Trophoblast cell (in vitro differentiated cells and primary cell): ENCODE results near the gene ODC1.

Experiments used
- DNase-seq, 2 donors: peaks; one replicate each; pipeline ENCODE4 v3.0.0-alpha.2; 2016
- H2AFZ ChIP-seq: 2 replicates; pipeline ENCODE4 v1.6.1; 2013; ENCODE audit warnings: low read length, moderate library complexity, mild to moderate bottlenecking; ENCODE audit not compliant: insufficient read depth, poor library complexity
- H2AK5ac ChIP-seq: 2 replicates; pipeline ENCODE4 v1.6.1; 2013; ENCODE audit warnings: mild to moderate bottlenecking, low read length
- H2BK120ac ChIP-seq: 2 replicates; pipeline ENCODE4 v1.6.1; 2013; ENCODE audit warnings: low read length, mild to moderate bottlenecking, moderate library complexity; ENCODE audit not compliant: insufficient read depth, poor library complexity
- H2BK12ac ChIP-seq: 2 replicates; pipeline ENCODE4 v1.6.1; 2013; ENCODE audit warnings: mild to moderate bottlenecking, low read length, moderate library complexity
- H2BK5ac ChIP-seq: 2 replicates; pipeline ENCODE4 v1.6.1; 2013; ENCODE audit warnings: low read length, low read depth, moderate library complexity, mild to moderate bottlenecking; ENCODE audit not compliant: poor library complexity
- H3K14ac ChIP-seq: 2 replicates; pipeline ENCODE4 v1.6.1; 2013; ENCODE audit warnings: mild to moderate bottlenecking, low read length
- H3K18ac ChIP-seq: 2 replicates; pipeline ENCODE4 v1.6.1; 2013; ENCODE audit warnings: mild to moderate bottlenecking, low read length
- H3K23ac ChIP-seq: 2 replicates; pipeline ENCODE4 v1.6.1; 2013; ENCODE audit warnings: low read length
- H3K27ac ChIP-seq: 2 replicates; pipeline ENCODE4 v1.5.1; 2013; ENCODE audit warnings: low read depth, mild to moderate bottlenecking, inconsistent platforms, low read length, moderate library complexity
- H3K27me3 ChIP-seq: 2 replicates; pipeline ENCODE4 v1.6.1; 2013; ENCODE audit warnings: inconsistent platforms, mild to moderate bottlenecking, low read length, moderate library complexity; ENCODE audit not compliant: insufficient read depth
- H3K36me3 ChIP-seq, 2 experiments: 1 replicate in 1 of 2; 2 replicates in 1 of 2; pipeline ENCODE4 v1.6.1; 2013; ENCODE audit warnings: low read length in 2 of 2, mild to moderate bottlenecking in 2 of 2, moderate library complexity in 1 of 2; ENCODE audit not compliant: insufficient read depth in 2 of 2, control insufficient read depth in 1 of 2
- H3K4ac ChIP-seq: 2 replicates; pipeline ENCODE4 v1.6.1; 2013; ENCODE audit warnings: low read depth, mild to moderate bottlenecking, low read length, moderate library complexity
- H3K4me1 ChIP-seq, 2 experiments: 1 replicate in 1 of 2; 2 replicates in 1 of 2; pipeline ENCODE4 v1.6.1; 2013; ENCODE audit warnings: low read length in 2 of 2, mild to moderate bottlenecking in 2 of 2, moderate library complexity in 1 of 2; ENCODE audit not compliant: insufficient read depth in 2 of 2, control insufficient read depth in 1 of 2
- H3K4me2 ChIP-seq: 2 replicates; pipeline ENCODE4 v1.6.1; 2013; ENCODE audit warnings: inconsistent platforms, mild to moderate bottlenecking, low read length, moderate library complexity
- H3K4me3 ChIP-seq: 2 replicates; pipeline ENCODE4 v1.5.1; 2013; ENCODE audit warnings: mild to moderate bottlenecking, low read depth, low read length, inconsistent platforms
- H3K79me1 ChIP-seq: one replicate; pipeline ENCODE4 v1.6.1; 2013; ENCODE audit warnings: low read length
- H3K79me2 ChIP-seq: 2 replicates; pipeline ENCODE4 v1.6.1; 2013; ENCODE audit warnings: low read length, mild to moderate bottlenecking; ENCODE audit not compliant: control insufficient read depth, insufficient read depth, poor library complexity
- H3K9ac ChIP-seq: 2 replicates; pipeline ENCODE4 v1.6.1; 2013; ENCODE audit warnings: mild to moderate bottlenecking, low read length
- H3K9me3 ChIP-seq: 2 replicates; pipeline ENCODE4 v1.6.1; 2013; ENCODE audit warnings: low read depth, mild to moderate bottlenecking, control low read depth, inconsistent platforms, low read length; ENCODE audit not compliant: insufficient read depth
- H4K12ac ChIP-seq: 2 replicates; pipeline ENCODE4 v1.6.1; 2013; ENCODE audit warnings: low read depth, mild to moderate bottlenecking, low read length, moderate library complexity
- H4K8ac ChIP-seq: 2 replicates; pipeline ENCODE4 v1.6.1; 2013; ENCODE audit warnings: low read depth, mild to moderate bottlenecking, low read length, moderate library complexity
- H4K91ac ChIP-seq: one replicate; pipeline ENCODE4 v1.6.1; 2013; ENCODE audit warnings: low read depth, mild to moderate bottlenecking, low read length, moderate library complexity
- WGBS: extraction: QIAGEN DNeasy Blood & Tissue Kit; methylation state at CpG from one replicate; pipeline ENCODE4 v1.1.7; 2013; ENCODE audit warnings: missing lambda C conversion rate; ENCODE audit not compliant: insufficient read length, insufficient coverage; ENCODE audit errors: extremely low coverage; 5-methylcytosine and 5-hydroxymethylcytosine counted together

The ODC1 gene

GRCh38 chr2:10399358-10399757 is 48.8 kb downstream of the ODC1 start:
- Histone ChIP-seq H2BK5ac (no peak overlapping the region), H3K79me1 (no peaks in the 10 kb centered on the region), H3K27ac (no peak overlapping the region), H3K36me3 (peaks cover 10 to 13% of the 10 kb centered on the region in 2 experiments), H4K91ac (no peak overlapping the region), H3K18ac (no peak overlapping the region), H2BK120ac (no peak overlapping the region), H3K23ac (no peak overlapping the region), H3K9me3 (peaks cover 8% of the 10 kb centered on the region), H3K14ac (no peak overlapping the region), H3K4me3 (no peak overlapping the region), H3K4ac (no peak overlapping the region), H2AFZ (no peak overlapping the region), H2AK5ac (no peak overlapping the region), H3K79me2 (no peaks in the 10 kb centered on the region), H3K4me1 (no peaks in the 10 kb centered on the region), H3K27me3 (no peaks in the 10 kb centered on the region), H2BK12ac (no peak overlapping the region), H4K8ac (no peak overlapping the region), H3K4me2 (no peak overlapping the region), H4K12ac (no peak overlapping the region), H3K9ac (no peak overlapping the region)
- WGBS, result 80% methylated on average over 5 of the region's 16 CpGs
- DNase-seq, result no peak

- H2AFZ ChIP-seq, result no peak overlapping the region
- H2BK120ac ChIP-seq, result no peak overlapping the region
- no peak overlapping the region for H4K12ac ChIP-seq
- no peaks in the 10 kb centered on the region for H3K27me3 ChIP-seq
- H3K18ac ChIP-seq, result no peak overlapping the region
- no peak overlapping the region for H3K4ac ChIP-seq
- no peaks in the 10 kb centered on the region for H3K79me2 ChIP-seq
- H4K91ac ChIP-seq, result no peak overlapping the region
- no peaks in the 10 kb centered on the region for H3K79me1 ChIP-seq
- H2BK12ac ChIP-seq, result no peak overlapping the region
- no peak overlapping the region for H2AK5ac ChIP-seq
- H4K8ac ChIP-seq, result no peak overlapping the region
- no peak overlapping the region for H3K4me3 ChIP-seq
- no peak overlapping the region for H3K14ac ChIP-seq
- peaks cover 0 to under 1% of the 10 kb centered on the region in 2 experiments for H3K4me1 ChIP-seq
- H3K4me2 ChIP-seq, result no peak overlapping the region
- H3K36me3 ChIP-seq, result peaks cover 10% of the 10 kb centered on the region in 2 experiments
- WGBS, result no CpG with 5 or more reads among the region's 14 CpGs
- peaks cover 8% of the 10 kb centered on the region for H3K9me3 ChIP-seq
- H3K27ac ChIP-seq, result no peak overlapping the region
- DNase-seq, result no peak
- H3K23ac ChIP-seq, result no peak overlapping the region
- no peak overlapping the region for H3K9ac ChIP-seq
- H2BK5ac ChIP-seq, result no peak overlapping the region
Observed at GRCh38 chr2:10398496-10398895, 49.6 kb downstream of the ODC1 start.

GRCh38 chr2:10397878-10398277 is 50.2 kb downstream of the ODC1 start:
- no peak overlapping the region for H4K91ac ChIP-seq
- H3K79me1 ChIP-seq, result no peaks in the 10 kb centered on the region
- peak in 1 of 2 donors; percentile 36 for DNase-seq
- peaks cover 6 to 7% of the 10 kb centered on the region in 2 experiments for H3K4me1 ChIP-seq
- peaks cover 8% of the 10 kb centered on the region for H3K9me3 ChIP-seq
- no peaks in the 10 kb centered on the region for H3K79me2 ChIP-seq
- no peak overlapping the region for H3K14ac ChIP-seq
- no peaks in the 10 kb centered on the region for H3K27me3 ChIP-seq
- no CpG with 5 or more reads among the region's 4 CpGs for WGBS
- no peak overlapping the region for H3K4ac ChIP-seq
- H3K18ac ChIP-seq, result no peak overlapping the region
- H3K36me3 ChIP-seq, result peaks cover 10% of the 10 kb centered on the region in 2 experiments
- H2AFZ ChIP-seq, result no peak overlapping the region
- H2BK12ac ChIP-seq, result no peak overlapping the region
- H4K8ac ChIP-seq, result no peak overlapping the region
- no peak overlapping the region for H2AK5ac ChIP-seq
- no peak overlapping the region for H2BK5ac ChIP-seq
- no peak overlapping the region for H3K27ac ChIP-seq
- H3K4me3 ChIP-seq, result no peak overlapping the region
- no peak overlapping the region for H4K12ac ChIP-seq
- H3K23ac ChIP-seq, result no peak overlapping the region
- H3K9ac ChIP-seq, result no peak overlapping the region
- H3K4me2 ChIP-seq, result no peak overlapping the region
- no peak overlapping the region for H2BK120ac ChIP-seq

- no CpG with 5 or more reads among the region's 16 CpGs for WGBS
- no peak for DNase-seq
- Histone ChIP-seq H4K12ac (no peak overlapping the region), H2AK5ac (no peak overlapping the region), H4K8ac (no peak overlapping the region), H3K23ac (no peak overlapping the region), H3K27me3 (no peaks in the 10 kb centered on the region), H2BK5ac (no peak overlapping the region), H3K18ac (no peak overlapping the region), H3K79me2 (no peaks in the 10 kb centered on the region), H3K4me1 (peaks cover 7 to 11% of the 10 kb centered on the region in 2 experiments), H3K14ac (no peak overlapping the region), H3K79me1 (no peaks in the 10 kb centered on the region), H2BK120ac (no peak overlapping the region), H3K4me3 (no peak overlapping the region), H3K9me3 (peaks cover 8% of the 10 kb centered on the region), H3K4ac (no peak overlapping the region), H3K4me2 (no peak overlapping the region), H2BK12ac (no peak overlapping the region), H2AFZ (no peak overlapping the region), H3K9ac (no peak overlapping the region), H4K91ac (no peak overlapping the region), H3K27ac (no peak overlapping the region), H3K36me3 (peaks cover 10% of the 10 kb centered on the region in 2 experiments)
Observed at GRCh38 chr2:10397297-10397875, 50.7 kb downstream of the ODC1 start.
